Measurements from ENCODE around the gene GPN3.
A peak's percentile ranks its signal among the peaks of the same experiment; 100 is the strongest.
"Not testable (repeated sequence)": the region's sequence is repeated elsewhere in the genome, so short reads cannot be mapped to it uniquely, and the experiment has no call there.

The GPN3 gene

DNA sequence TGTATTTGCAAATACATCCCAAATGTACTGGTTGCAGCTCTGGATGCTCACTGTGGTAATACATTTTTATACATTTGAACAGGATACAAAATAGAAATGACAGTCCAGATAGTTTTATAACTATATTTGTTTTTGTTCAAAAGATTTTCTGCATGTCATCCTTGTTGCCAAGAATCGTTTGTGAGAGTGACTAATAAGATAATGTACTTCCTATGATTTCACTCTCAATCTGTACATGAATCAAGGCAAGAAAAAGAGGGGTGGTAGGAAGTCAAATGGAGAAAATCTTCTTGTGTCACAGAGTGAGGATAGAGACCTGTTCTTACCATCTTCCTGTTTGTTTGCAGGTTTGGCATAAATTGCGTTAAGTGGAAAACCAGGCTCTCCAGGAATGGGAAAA is 31.8 kb downstream of the GPN3 start:
- no peak for DNase-seq

DNA sequence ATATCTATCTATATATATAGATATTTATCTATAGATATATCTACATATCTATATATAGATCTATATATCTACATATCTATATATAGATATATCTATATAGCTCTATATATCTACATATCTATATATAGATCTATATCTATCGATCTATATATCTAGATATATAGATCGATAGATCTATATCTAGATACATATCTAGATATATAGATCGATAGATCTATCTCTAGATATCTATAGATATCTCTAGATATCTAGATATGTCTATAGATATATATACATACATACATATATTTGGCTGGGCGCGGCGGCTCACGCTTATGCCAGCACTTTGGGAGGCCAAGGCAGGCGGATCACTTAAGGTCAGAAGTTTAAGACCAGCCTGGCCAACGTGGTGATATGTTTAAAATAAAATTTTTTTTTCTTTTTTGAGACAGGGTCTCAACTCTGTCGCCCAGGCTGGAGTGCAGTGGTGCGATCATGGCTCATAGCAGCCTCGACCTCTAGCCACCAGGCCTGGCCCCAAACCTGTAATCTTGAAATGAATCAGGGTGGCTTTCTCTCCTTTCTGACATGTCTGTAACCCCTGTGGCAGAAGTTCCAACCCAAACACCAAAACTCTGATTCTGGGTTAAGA is 36.0 kb downstream of the GPN3 start:
- DNase-seq: no peak

DNA sequence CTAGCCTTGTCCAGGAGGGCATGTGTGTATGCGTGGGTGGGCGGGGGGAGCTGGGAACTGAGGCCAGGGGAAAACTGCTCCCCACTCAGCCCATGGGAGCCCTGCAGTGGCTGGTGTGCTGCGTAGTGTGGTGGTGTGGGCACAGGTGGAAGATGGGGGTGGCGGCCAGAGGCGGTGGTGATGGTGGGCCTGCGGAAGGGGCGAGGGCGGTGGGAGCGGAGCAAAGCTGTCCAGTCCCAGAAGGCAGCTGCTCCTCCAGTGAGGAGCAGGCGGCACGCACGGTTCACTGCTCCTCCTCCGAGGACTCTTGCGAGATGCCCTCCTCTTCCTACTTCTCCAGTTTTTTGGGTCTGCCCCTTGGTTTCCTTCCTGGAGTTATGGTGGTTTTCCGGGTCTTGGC is 38.4 kb downstream of the GPN3 start:
- not testable (repeated sequence) for DNase-seq

DNA sequence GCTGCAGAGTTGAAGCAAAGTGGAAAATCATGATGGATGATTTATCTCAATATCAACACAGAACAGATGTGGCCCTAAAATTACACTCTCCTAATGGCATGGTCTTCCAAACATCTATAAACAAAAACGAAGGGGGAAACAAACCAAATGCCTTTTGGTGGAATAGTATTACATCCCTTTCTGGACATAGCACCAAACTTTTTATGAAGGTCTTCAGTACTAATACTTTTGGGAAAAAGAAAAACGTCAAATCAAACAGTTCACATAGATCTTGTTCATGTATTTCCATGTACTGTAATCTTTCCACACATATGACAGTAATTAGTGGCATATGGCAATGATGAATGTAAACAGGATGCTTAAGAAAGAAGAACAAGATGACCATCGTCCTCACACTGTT is 41.7 kb downstream of the GPN3 start:
- DNase-seq: no peak

DNA sequence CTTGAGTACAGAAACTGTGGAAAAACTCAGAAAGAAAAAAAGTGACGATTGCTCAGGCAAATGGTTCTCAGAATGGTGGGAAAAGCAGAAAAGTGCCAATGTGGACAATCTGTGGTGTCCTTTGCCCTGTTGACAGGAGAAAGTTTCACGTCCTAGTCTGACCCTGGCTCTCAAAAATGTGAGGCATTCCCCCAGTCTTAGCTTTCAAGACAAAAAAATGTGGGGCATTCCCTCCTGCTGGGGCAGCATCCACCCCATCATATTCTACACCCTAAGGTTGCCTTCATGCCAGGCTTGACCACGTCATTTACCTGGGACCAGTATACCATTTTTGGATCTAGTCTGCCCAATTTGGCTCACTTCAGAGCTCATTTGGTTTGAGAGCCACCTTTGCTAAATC is 43.8 kb downstream of the GPN3 start:
- no peak for DNase-seq

DNA sequence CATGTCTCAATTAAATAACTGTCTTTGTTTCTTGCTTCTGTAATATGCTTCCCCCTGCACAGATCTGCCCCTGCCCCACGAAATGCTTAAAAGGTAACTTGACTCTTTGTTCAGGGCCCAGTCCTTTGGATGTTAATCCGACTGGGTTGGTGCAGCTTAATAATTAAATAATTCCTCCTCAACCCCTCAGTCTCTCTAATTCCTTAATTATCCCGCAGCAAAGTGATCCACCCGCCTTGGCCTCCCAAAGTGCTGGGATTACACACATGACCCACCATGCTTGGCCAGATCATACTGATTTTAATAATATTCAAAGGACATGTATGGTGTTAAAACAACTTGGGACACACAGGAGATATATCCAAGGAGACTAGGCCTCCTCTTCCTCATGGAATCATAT is 46.4 kb downstream of the GPN3 start:
- DNase-seq: no peak

DNA sequence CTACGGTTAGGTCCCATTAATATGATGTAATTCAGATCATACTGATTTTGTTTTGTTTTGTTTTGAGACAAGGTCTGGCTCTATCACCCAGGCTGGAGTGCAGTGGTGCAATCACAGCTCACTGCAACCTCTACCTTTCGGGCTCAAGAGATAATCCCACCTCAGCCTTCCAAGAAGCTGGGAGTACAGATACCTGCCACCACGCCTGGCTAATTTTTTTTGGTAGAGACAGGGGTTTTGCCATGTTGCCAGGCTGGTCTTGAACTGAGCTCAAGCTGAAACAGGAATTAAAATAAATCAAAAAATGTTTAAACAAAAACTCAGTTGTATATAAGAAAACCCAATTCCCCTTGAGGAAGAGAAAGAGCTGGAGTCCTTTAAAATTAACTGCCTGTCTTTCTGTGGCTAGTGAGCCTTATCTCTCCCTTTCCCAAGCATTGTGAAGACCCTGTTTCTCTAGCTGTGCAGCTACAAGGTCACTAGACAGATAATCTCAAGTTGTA is 46.8 kb downstream of the GPN3 start:
- DNase-seq: no peak

DNA sequence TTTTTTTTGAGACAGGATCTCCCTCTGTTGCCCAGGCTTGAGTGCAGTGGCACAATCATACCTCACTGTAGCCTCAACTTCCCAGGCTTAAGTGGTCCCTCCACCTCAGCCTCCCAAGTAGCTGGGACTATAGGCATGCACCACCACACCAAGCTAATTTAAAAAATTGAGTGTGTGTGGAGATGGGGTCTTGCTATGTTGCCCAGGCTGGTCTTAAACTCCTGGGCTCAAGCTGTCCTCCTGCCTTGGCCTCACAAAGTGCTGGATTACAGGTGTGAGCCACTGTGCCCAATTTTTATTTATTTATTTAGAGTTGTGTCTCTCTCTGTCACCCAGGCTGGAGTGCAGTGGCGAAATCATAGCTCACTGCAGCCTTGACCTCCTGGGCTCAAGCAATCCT is 47.4 kb downstream of the GPN3 start:
- not testable (repeated sequence) for DNase-seq

DNA sequence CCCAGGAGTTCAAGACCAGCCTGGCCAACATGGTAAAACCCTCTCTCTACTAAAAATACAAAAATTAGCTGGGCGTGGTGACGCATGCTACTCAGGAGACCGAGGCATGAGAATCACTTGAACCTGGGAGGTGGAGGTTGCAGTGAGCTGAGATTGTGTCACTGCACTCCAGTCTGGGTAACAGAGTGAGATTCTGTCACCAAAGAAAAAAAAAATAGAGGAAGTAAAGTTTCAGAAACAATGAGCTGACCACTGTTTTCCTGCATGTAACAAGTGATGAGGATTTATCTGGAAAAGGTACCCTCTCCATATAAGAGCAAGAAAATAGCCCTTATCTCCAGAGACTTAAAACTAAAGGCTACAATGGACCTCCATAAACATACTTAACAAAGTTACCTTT is 50.9 kb downstream of the GPN3 start:
- not testable (repeated sequence) for DNase-seq

DNA sequence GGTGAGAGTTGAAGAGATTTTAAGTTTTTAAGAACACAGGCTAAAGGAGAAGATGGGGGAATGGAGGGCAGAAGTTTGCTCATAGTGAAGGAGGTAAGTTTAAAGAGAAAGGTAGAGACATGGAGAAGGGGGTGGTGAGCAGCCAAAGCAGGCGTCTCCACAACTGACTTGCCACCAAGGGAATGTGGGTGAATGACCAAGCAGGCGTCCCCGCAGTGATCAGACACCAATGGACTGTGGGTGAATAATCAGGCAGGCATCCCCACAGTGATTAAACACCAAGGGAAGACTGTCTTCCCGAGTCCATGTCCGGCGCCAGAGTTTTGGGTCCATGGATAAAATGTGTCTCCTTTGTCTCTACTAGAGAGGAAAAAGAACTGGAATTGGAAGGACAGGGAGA is 58.0 kb downstream of the GPN3 start:
- DNase-seq: not testable (repeated sequence)

DNA sequence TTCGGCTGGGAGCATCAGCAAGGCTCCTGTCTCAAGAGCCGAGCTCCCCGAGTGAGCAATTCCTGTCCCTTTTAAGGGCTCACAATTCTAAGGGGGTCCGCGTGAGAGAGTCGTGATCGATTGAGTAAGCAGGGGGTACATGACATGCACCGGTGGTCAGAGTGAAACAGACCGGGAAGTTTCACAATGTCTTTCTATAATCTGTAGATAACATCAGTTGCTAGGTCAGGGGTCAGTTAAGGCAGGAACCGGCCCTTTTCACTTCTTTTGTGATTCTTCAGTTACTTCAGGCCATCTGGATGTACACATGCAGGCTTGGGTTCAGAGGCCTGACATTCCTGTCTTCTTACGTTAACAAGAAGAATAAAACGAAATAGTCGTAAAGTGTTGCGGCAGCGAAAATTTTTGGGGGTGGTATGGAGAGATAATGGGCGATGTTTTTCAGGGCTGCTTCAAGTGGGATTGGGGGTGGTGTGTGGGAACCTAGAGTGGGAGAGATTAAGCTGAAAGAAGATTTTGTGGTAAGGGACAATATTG is 62.9 kb downstream of the GPN3 start:
- DNase-seq: not testable (repeated sequence)

DNA sequence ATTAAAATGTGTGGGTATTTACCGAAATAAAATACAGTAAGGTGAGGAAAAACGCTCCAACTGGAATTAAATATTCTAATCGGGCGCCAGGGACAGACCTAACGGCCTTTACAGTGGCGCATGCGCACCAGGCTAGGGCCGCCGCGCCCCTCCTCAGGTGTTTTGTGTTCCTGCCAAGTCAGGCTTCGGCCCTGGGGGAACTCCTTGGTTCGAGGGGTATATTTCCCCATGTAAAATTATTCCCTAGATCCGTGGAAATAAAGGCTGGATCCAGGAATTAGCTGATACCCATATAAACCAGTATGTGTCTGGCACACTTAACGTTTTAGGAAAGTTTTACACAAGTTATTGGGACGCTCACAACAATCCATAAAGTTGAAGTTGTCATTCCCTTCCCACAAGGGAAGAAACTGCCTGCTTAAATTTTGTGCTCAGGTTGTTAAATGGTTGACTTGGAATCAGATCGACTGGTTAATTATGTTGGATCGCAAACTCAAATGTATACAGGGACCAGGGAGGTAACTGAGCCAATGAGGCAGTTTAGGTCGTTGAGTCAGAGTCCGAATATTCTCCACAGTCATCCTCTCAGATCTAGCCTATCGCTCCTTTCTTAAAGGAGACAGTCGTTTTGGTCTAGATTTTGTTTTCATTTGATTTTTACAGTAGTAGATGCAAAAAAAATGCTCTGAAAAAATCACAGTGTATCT is 63.9 kb downstream of the GPN3 start:
- peak; percentile 70 to 88 for DNase-seq

DNA sequence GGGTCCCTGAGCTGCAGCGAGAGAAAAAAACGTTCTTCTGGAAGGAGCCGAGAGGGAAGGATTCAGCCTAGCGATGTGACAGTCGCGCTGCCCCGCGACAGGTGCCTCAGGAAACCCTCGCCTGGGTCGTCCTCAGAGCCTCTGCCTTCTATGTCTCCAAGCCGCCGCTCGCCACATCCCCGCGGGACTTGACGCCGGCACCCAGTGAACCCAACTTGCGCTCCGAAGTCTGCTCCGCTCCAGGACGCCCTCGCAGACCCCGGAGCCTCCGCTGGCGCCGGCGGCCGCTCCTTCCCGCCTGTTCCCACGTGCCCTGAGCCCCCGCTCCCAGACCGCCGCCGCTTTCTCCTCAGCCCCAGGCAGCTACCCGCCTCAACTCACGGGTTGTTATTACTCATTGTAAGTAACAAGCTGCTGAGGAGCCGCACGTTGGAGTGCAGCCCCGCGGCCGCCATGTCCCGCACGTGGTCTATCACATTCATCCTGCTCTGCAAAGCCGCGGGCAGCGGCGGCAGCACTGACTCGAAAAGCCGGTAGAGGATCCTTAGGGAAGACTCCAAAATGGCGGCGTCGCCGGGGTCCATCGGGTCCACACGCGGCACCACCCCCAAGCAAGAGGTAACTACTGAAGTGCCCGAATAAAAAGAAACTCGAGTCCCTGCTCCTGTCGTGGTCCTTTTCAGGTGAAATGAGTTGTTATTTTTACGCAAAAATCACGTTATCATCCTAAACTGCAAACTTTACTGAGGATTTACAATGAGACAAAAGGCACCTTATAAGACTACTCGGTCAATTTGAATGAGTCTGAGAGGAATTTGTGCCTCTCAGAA is 64.7 kb downstream of the GPN3 start, which contains the start of gene ANAPC7:
Gene ANAPC7 (minus strand): TSS at position 563 of the 830 bp plus-strand sequence. CDS start 81 bp downstream, at position 482.
- peak; percentile 81 to 95 for DNase-seq

Measured in NCI-H526 (cell line).